Activated CD4-positive, alpha-beta T cell treated with anti-CD3 and anti-CD28 coated beads, Interleukin-2, amount 50 U/mL, for 4 hours (primary cell): Measurements from ENCODE around the gene LIPT1.
"Not testable (repeated sequence)": the region's sequence is repeated elsewhere in the genome, so short reads cannot be mapped to it uniquely, and the experiment has no call there.

Source experiments
- DNase-seq, 2 experiments: peaks; one replicate each; pipeline ENCODE4 v3.0.0-alpha.2; 2020

LIPT1 gene

DNA sequence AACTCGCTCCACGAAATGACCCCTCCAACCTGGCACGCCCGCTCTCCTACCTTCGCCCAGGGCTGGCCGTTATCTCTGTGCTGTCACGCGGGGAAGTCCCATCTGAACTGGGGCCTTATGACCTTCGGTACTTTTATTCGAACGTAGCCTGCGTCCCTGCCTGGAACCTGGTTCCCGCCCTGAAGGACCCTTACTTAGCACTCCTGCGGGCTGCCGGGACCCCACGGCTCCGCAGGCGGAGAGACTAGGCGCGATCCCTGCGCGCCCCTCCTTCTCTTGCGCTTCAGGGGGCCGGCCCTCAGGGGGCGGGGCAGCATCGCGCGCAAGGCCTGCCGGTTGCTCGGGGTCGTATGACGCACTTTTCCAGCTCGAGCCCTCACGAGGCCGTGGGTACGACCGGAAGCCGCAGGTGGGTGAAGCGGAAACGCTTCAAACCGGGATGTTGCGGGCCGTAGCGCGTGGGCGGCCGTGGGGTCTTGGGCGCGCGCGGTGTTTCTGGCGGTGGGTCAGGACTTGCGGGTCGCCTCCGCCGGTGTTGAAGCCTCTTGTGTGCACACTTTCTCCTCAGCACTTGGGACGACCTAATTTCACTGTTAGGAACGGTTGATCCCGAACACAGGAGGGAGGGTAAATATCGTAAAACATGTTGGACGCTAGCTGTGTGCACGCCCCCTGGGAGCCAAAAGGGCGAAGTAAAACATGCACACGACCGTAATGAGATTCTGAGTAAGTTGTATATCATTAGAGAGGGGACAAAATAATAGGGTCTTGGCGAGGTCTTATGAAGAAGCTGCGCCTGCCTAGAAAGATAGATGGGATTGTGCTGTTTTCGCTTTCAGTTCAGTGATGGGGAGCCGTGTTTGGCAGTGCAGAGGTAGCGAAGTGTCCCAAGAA lies at the start of gene LIPT1, which contains the start of gene TSGA10:
LIPT1 (plus strand) TSS at position 325 of the 894 bp plus-strand sequence. CDS start 6,991 bp downstream, outside the sequence.
TSGA10 (minus strand) TSS at position 300 of the 894 bp plus-strand sequence. CDS start 45,503 bp downstream, outside the sequence.
- peak; percentile 85 to 89 for DNase-seq

DNA sequence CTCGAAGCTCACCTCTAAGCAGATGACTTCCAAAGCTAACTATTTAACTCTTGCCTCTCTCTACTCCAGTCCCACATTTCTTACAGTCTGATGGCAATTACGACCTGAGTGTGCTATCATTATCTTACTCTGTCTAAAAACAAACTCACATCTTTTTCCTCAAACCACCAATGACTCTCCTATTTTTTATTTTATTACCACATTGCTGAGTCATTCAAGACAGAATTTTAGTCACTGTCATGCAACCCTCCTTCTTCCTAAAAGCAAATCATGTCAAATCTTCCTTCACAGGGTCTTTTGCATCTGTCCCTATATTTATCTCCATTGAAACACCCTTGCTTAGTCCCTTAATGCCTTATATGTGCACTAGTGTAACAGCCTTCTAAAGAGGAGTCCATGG lies 47.9 kb upstream of the LIPT1 start:
- no peak for DNase-seq

DNA sequence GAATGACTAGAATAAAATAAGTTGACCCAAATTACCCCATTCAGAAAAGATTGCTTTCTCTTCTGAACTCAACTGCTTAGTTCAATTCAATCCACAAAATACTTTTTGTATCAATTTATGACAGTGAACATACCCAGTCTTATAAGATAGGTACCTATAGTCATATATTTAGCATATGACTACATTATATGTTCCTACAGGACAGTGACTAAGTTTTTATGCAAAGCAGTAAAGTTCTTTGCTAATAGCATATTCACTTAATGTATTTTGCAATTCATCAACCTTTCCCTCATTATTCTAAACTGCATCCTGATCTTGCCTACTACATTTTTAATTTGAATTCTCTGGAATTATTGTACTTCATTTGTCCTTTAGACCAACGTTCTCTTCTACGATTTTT lies 43.5 kb upstream of the LIPT1 start:
- DNase-seq = no peak

DNA sequence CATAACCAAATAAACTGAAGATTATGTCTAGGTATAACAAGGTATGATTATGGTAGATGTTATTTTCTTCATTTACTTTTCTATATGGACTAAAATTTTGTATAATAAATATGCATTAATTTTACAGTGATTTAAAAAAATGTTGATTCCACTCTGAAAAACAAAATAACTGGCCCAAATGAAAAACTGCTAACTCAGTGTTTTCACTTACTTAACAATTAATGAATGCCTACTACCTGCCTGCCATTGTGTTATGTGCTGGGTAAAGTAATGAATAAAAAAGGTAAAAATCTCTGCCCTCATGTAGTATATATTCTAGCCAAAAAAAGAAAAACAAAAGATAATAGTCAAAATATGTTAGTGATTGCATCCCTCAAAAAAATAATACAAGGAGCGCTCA lies 42.8 kb upstream of the LIPT1 start:
- no peak for DNase-seq

DNA sequence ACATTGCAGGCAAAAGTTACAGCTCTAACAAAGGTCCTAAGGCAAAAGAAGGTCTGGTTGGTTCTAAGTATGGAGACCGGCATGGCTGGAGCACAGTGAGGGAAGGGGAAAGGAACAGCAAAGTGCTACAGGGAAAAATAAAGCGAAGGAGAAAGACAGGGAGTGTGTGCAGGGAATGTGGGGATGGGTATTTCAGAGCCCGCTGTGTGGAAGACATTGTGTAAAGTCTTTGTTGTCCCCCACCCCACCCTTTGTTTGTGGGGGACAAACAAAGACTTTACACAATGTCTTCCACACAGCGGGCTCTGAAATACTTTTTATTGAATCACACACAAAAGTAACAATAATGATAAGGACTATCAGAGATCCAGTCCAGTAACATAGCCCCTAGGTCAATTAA lies 42.1 kb upstream of the LIPT1 start:
- no peak for DNase-seq

DNA sequence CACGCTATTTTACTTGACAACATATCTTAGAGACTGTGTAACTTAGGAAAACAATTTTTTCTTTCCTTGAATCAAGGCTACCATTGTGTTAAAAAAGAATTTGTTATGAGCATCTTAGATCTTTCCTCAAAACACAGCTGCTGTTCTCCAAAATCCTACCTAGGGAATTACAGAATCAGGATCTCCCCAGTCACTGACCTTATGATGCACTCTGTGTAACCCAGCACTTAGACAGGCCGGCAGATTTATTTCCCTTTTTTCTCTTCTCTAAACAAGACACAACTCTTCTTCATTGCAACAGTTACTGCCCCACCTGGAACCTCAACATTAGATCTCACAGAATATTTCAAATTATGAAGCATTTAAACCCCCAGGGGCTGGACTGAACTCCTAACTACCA lies 26.8 kb upstream of the LIPT1 start:
- DNase-seq = no peak

DNA sequence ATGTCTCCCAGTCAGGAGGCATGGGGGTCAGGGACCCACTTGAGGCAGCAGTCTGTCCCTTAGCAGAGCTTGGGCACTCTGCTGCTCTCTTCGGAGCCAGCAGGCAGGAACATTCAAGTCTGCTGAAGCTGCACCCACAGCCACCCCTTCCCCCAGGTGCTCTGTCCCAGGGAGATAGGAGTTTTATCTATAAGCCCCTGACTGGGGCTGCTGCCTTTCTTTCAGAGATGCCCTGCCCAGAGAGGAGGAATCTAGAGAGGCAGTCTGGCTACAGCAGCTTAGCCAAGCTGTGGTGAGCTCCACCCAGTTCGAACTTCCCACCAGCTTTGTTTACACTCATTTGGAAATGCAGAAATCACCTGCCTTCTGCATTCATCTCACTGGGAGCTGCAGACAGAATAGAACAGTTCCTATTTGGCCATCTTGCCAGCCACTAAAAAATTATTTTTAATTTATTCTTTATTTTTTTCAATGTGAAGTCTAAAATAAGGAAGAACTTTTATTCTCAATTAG lies 19.7 kb upstream of the LIPT1 start:
- DNase-seq = not testable (repeated sequence)

DNA sequence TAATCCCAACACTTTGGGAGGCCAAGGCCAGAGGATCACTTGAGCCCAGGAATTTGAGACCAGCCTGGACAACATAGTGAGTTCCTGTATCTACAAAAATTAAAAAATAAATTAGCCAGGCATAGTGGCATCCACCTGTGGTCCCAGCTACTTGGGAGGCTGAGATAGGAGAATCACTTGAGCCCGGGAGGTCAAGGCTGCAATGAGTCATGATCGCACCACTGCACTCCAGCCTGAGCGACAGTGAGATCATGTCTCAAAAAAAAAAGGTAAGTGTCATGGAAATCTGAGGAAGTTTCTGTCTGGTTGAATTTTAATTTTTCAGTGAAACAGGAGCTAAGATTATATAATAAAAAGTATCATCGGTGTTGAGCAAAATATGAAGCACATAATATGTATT lies 15.8 kb upstream of the LIPT1 start:
- no peak for DNase-seq

DNA sequence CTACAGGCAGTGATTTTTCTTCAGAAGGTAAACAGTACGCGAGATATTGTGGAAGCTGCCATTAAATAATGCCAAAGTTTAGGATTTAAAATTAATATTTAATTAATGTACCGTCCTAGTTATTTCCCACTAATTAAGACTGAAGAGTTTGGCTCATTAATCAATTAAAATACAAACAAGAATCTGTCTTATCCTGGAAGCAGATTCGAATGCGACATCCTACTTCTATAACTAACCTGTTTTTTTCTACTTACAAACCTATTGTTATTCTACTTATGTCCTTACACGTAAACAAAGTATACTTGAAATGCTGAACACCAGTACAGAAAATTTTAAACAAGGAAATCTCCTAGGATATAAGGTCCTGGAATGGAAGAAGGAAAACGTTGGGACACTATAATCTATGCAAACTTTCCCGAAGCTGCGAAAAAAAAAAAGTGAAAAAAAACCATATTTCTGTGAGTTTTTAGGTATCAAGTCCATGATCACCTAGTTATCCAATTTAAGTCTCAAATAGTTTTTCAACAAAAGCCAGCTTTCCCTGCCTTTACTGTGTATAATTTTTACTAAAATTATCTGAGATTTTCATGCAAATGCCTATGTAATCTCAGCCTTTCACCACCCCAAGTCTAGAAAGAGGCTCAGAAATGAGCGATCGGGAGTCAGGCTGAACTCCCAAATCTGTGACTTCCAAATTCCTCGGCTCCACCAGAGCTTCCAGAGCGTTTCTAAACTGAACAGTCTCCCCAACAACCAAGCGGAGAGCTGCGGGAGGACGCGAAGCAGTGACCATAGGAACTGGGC lies 14.5 kb upstream of the LIPT1 start:
- no peak for DNase-seq

DNA sequence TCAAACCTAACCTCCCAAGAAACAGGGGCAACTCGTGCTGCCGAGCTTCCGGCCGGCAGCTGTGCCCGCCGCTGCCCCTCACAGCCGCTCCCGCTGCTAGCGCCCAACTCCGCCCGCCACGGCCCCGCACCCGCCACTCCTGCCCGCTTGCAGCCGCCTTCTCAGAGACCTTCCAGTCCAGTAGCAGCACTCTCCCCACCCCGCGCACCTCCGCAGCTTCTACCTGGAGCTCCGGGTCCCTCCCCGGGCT lies 14.0 kb upstream of the LIPT1 start:
- DNase-seq = no peak

DNA sequence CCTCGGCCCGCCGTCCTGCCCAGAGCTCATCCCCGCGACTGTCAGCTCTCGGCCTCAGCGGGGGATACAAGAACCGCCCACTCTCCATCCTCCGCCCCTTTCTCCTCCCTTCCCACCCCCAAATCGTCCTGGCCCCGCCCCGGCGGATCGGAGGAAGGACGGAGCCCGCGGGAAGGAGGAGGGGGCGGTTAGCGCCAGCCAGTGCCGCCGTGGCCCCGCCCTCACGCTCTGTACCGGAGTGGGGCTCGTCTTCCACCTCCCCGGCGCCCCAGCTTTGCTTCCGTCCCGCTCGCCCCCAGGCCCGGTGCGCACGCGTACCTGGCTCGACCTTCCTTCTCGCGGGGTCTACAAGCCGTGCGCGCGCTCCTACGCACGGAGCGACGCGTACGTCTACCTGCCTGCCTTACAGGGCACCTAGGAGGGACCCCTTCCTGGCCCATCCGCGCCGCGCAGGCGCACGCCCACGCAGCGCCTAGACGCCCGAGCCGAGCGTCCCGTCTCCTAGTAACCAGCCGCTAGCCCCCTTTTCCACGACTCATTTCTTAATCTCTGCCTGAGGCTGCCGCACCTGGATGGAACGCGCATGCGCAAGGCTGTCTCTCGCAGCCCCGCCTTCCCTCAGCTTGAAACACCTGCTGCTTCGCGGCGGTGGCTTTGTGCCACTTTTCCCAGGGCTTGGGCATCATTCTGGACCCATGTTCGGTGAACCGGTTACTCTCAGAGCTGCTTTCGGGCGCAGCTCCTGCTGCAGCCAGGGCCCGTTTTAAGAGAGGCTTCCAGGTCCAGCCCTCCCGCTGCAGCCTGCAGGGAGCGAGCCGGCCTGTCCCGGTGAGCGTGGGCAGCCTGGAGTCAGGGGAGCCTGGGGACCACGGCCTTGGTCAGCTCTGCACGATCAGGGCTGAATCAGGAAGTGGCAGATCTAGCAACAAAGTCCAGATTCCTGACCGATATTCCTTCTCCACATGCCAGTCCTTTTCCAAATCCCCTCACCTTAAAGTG lies 13.4 kb upstream of the LIPT1 start, which contains the start of gene C2orf15:
C2orf15 (plus strand) TSS at position 598 of the 999 bp plus-strand sequence. CDS start 8,852 bp downstream, outside the sequence.
- DNase-seq = peak; percentile 96 to 97

DNA sequence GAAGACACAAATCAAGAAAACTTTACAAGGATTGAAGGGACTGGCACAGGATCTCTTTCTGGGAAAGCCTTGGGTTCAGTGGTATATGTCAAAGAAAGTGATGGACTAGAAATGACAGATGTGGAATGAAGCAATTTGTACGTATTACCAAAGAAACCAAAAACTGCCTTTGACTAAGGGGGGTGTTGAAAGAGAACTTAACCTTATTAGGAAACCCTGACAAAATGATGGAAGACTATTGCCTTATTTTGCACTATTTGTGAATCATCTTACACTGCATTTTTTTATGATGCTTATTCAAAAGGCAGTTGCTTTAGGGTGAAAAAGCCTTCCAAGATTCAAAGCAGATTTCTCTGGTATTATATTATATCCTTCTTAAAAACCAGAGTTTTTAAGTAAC lies 4.1 kb upstream of the LIPT1 start:
- no peak for DNase-seq

DNA sequence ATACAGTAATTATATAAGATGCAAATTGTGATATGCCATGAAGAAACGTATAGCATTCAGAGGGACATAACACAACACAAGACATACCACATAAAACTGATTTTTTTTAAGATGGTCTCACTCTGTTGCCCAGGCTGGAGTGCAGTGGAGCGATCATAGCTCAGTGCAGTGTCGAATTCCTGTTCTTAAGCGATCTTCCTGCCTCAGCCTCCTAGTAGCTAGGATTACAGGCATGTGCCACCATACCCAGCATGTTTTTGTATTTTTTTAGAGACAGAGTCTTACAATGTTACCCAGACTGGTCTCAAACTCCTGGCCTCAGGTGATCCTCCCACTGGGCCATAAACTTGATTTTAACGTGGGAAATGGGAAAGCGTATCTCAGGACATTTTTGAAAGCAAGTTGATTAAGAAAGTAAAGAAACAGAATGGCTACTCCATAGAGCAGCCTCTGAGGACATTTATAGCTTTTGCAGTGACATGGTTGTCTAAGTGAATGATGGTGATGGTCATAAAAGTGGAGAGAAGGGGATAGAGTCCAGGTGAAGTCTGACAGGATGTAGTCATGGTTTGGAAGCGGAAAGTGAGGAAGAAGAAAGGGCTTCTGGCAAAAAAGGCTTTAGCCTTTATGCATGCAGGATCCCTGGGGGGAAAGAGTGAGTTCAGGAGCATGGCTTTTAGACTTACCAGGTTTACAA lies 2.4 kb upstream of the LIPT1 start:
- no peak for DNase-seq

DNA sequence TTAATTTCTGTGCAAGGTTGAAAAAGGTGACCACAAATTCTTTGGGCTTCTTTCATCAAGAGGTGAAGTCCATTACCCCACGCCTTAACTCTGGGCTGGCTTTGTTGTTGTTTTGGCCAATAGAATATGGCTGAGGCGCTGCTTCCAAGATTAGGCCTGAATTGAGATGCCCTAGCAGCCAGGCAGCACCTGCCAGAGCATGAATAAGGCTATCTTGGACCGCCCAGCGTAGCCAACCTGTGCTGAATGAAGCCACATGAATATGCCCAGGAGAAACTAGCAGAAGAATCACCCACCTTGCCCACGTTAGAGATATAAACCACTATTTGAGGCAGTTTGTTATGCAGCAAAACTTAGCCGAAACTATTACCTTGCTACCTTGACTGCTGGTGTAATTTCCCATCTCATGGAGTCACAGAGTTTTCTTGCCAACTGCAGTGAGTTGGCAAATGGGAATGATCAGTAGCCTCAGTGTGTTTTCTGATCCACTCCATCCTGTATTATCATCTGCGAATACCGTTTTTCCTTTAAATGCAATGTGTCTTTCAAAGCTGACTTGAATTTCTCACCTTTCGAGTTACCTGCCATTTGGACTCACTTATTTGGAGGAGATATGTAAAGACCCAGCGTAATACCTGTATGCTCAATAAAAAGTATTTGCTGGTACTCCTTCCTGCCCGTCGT lies 704 bp upstream of the LIPT1 start:
- DNase-seq = no peak

DNA sequence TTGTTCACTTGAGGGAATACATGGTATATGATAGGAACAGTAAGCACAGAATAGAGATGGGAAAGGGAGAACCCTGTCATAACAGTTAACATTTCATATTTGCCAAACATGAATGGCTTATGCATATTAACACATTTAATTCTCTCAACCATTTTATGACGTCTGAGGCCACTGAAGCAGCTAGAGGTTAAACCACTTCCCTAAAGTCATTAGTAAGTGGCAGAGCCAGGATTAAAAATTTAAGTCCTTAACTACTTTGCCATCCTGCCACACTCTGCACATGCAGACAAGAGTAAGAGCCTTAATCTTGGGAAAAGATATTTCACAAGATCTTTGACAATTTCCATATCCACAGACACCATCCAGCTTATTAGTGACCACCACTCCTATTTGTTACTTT lies 2.1 kb downstream of the LIPT1 start:
- no peak for DNase-seq

DNA sequence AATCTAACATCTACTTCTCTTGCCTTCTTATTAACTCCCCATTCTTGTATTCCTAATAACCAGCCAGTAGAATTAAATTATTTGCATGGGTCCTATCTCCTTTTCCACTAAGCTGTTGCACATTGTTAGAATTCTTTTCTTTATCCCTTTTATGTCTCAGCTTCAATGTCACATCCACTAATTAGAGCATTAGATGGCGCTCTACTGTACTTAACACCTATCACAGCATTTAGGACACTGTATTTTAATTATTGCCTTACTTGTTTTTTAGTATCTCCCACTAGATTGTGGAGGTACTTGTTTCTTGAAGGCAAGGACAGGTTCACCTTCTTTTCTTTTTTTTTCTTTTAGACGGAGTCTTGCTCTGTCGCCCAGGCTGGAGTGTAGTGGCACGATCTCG lies 3.8 kb downstream of the LIPT1 start:
- DNase-seq = no peak

DNA sequence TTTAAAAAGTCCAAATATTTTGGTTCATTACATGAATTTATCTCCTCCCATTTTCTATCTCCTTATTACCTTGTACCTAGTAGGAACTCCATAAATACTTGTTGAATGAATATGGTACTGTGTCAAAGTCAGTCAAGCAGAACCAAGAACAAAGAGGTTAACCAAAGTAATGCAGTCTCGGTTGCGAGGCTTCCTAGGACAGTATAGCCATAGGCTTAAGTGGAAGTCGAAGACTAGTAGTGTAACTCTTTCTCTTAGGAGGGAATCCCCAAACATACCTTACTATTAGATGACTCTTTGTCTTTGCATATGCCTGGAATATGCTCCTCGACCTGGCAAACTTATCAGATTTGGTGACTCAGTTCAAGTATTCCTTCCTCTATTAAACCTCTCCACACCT lies 4.8 kb downstream of the LIPT1 start:
- DNase-seq = no peak

DNA sequence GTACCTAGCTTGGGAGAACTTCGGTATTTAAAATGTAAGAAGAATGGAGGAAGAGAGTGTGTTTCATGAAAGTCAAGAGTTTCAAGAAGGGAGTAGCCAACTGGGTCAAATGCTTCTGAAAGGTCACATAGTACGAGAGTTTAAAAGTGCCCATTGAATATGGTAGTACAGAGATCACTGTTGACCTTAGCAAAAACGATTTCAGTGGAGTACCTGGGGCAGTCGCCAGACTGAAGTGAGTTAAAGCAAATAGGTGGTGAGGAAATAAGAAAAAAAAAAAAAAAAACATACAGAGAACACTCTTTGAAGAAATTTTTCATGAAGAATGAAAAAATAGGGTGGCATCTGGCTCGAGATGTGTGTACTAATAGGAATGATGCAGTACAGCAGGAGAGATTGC lies 11.5 kb downstream of the LIPT1 start:
- no peak for DNase-seq

DNA sequence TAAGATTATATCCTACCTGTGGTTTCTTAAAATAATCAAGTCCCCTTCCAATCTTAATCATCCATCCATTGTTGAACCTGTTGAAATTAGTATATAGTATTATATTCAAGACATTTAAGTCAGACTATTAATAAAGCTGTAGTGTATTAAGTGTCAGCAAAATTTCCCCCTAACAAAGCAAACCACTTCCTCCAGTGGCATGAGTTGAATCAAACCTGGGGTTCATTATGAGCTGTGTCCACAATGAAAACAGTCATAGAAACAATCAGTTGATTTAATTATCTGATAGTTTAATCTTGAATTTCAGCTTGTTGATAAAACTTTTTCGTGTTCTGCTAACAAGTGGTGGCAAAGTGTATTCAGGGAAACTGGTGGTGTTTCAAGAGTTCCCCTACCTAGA lies 14.8 kb downstream of the LIPT1 start:
- DNase-seq = no peak

DNA sequence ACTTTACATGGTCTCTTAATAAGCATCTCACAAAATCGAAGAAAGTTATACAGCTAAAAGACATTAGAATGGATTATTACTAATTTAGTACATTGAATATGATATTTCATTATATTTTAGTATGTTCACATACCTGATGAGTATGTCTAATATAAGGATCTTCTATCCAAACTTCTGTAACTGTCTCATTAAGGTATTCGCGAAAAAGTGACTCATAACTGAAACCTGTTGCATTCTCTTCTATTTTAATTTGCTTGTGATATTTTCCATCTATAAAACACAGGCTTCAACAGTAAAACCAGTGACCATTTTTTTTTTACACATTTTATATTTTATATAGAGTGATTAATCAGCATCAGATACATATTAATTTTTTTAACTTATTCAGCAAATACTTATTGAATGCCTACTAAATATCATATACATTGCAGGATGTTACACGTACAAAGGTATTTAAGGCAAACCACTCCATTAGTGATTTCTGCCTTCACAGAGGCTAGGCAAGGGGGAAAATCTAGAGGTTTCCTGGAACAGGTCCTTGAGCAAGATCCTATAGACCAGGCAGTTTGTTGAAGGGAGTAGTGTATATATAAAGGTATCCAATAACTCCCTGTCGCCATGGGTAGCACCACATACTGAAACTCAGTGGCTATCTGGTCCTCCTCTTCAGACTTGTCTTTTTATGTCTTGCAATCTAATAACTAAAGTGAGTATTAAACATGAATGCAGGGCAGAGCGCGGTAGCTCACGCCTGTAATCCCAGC lies 16.8 kb downstream of the LIPT1 start:
- no peak for DNase-seq
